Dermis microvascular lymphatic vessel endothelial cell (primary cell): ENCODE measurements around the gene SYCN. TPM values are rescaled to one million over a fixed set of nuclear protein-coding genes. Genes with fewer than 3 reads are reported as not detected.

ENCODE experiments used
- DNase-seq, 2 donors: peaks; one replicate each; pipeline versions ENCODE4 v3.0.0 to v3.0.0-alpha.2; 2010; ENCODE audit warnings: low read depth in 2 of 2
- total RNA-seq: library from RNA; depleted of rRNA; stranded (reverse); fragments of >200 nt; gene quantifications from 2 replicates; pipeline ENCODE4 v1.2.1, GENCODE V29; 2014

The SYCN gene
- total RNA-seq, 1 donor from 2014 or later: not detected

DNA sequence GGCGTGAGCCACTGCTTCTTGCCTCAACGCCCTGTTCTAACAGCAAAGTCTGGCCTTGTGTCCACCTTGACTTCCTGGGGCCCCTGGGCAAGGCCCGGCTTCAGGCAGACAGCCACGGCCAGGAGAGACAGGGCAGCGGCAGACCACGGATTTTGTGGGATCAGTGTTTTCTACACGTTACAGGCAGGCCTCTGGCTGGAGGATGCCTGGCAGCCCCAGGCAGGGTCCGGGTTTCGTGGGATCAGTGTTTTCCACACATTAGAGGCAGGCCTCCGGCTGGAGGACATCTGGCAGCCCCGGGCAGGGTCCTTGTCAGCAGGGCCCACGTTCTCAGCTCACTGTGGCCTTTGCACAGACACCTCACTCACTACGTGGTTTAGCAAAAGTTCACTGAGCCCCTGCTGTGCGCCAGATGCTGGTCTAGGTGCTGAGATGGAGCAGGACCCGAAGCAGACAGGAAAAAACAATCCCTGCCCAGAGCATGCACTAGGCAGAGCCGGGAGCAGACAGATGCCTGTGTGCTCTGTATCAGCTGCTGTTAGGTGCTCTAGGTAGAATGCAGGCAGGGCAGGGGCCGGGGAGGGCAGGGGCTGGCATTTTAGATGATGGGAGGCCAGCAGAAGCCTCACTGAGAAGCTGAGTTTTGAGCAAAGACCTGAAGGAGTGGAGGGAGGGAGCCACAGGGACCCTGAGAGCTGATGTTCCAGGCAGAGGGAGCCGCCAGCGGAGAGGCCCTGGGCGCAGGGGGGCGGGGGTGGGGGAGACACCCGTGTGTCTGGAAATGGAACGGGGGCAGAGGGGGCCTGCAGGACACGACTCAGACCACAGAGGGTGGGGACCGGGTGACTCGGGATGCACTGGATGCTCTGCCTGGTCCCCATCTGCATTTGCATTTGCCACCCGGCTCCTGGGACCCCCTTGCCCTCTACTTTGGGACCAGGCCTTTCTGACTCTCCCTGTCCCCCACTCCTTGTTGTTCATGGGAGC, 32.3 kb downstream of the SYCN start:
- no peak for DNase-seq

DNA sequence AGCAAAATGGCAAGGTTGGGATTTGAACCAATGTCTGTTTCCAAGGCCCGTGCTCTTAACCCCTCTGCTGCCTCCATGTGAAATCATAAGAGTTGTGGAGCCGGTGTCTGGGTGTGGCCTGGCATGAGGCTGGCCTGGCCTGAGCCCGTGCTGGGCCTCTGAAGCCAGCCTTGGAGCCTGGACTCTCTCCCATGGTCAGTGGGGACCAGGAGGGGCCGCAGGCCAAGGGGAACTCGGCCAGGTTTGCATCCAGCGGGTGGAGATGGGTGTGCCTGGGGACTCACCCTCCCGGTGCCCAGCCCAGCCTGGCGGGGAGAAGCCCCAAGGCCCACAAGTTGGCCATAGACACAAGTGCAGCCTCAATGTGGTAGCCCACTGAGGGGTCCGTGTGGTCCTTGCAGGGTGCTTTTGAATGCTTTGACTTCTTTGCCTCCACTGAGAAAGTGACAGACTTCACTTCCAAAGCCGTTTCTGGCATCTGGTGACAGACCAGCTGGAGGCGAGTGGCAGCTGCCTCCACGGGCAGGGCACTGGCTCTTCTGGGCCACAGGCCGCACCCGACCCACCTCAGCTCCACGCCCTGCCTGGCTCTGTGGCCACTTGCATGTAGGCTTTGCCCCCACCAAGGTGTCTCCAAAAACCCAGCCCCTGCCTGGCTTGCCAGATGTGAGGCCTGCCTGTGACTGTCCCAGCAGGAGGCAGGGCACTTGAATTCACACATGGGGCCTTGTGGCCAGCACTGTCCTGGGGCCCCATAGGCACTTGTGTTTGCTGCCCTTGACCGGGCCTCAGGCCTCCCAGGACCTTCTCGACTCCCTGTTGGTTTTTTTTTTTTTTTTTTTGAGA, 33.5 kb downstream of the SYCN start:
- no peak for DNase-seq

- DNase-seq: no peak
Observed at GRCh38 chr19:39169143-39169810, 34.8 kb downstream of the SYCN start.

DNA sequence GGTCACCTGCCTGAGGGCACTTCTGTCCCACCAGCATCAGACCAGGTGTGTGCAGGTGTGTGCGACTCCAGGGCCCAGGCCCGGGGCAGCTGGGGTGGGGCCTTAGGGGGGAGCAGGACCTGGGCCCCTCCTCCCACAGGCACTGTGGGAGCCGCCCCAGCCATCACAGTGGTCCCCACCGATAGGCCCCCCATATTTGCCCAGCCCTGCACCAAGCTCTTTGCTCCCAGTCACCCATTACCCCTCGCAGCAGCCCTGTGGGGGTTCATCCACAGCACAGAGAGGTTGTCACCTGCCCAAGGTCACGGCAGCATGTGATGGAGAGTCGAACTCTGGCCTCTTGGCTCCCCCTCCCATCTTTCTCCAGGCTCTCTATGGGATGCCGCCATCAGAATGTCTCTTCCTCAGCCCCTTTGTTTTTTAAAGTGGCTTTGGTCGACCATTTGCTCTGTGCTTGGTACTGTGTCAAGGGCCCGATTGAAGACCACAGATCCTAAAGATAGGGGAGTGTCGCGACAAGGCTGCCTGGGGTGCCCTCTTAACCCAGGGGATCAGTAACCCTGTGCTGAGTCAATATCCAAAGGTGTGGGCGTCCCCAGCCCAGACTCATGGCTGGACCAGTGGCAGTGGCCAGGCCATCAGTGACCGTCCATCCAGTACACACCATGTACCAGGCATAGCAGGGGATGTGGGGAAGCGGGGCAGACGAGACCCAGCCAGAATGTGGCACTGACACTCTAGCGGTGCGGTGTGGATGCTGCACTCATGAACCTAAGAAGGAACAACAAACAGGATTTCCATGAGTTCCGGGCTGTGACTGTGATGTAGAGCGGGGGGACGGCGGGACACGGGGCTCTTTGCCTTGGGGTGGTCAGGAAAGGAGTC, 35.6 kb downstream of the SYCN start:
- no peak for DNase-seq

DNA sequence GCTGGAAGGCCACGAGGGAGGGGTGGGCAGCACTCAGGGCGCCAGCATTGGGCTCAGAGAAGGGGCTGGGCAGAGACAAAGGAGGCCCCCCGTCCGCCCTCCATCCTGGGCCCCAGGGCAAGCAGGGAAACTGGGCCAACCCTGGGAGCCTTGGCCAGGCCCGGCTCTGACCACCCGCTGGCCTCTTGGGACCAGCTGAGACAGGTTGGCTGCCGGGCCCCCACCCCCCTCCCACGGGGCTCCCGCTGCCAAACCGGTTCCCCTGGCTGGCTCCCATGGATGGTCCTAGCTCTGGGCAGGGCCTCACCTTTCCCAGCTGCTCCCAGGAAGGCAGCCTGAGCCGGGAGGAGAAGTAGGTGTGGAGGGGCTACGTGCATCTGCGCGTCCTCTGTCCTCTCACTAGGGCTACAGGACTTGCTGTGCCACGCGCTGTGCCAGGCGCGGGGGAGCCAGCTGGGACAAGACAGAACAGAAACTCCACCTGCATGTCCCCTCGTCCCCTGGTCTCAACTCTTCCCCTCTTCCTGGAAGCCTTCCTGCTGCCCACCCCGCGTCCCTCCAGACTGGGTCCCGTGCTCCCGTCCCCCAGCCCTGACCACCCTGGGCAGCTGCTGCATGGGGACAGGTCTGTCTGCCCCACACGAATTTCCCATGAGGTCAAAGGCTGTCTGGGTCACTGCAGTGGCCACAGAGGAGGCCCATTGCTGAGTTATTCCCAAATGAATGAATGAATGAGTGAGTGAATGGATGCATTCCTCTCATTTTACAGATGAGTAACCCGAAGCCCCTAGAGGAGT, 36.4 kb downstream of the SYCN start:
- no peak for DNase-seq

DNA sequence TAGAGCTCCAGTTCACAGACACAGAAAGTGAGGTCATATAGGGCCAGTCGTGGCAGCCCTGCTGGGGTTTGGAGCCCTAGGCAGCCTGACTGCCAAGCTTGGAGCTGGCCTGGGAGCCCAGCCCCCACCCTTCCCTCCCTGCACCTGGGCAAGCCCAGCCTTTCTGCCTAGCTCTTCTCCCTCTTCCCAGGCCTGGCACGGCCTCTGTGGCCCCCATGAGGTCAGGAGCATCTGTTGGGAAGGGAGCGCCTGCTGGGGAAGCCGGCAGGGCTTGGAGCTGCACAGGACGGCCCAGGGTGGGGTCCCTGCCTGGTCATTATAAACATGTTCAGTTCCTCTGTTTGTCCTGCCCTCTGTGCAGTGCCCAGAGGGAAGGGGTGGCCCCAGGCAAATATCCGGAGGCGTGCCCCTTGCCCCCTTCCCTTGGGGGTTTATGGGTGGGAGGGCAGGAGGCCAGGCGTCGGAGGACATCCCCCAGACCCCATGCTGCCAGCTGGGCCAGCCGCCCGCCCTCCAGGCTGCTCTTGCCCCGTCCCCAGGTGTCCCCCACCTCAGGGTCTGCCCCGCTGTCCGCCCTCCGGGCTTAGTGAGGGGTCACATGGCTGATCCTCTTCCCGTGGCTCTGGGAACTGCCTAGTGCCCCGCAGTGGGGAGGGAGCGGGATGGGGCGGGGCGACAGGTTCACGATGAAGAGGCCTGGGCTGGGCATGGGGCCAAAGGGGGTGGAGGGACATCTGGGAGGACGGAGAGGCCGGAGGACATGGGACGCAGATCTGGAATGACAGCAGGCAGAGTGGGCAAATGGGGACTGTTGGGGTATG, 37.3 kb downstream of the SYCN start:
- peak; percentile 49 to 60 for DNase-seq

DNA sequence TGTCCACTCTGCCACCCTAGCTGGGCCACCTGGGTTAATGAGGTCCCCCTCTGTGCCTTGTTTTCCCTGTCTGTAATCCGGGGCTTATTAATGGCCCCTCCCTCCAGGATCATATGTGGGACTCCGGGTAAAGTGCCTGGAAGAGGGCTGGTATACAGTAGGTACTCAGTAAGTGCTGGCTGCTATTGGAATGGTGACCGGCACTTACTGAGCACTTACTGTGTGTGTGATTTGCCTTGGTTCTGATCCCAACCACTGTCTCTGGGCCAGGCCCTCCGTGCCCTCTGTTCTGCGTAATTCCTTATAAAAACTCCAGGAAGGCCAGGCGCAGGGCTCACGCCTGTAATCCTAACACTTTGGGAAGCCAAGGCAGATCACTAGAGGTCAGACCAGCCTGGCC, 38.2 kb downstream of the SYCN start:
- DNase-seq: no peak

GRCh38 chr19:39164289-39164688, 39.8 kb downstream of the SYCN start:
- DNase-seq: no peak

DNA sequence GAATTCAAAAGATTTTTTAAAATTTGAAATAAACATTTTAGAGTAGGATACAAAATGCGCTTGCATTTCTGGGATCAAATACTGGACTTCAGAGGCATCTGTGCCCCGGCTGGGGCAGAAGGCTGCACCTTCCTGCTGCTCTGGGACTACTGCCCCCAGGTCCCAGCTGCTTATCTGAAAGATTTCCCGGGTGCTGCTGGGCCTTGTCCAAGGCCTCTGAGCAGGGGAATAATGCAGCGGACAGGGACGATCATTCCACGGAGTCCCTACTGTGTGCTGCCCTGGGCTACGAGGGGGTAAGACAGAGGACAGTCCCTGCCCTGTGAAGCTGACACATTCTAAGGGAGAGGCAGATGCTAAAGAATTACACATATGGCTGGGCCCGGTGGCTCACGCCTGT, 40.4 kb downstream of the SYCN start:
- DNase-seq: no peak

DNA sequence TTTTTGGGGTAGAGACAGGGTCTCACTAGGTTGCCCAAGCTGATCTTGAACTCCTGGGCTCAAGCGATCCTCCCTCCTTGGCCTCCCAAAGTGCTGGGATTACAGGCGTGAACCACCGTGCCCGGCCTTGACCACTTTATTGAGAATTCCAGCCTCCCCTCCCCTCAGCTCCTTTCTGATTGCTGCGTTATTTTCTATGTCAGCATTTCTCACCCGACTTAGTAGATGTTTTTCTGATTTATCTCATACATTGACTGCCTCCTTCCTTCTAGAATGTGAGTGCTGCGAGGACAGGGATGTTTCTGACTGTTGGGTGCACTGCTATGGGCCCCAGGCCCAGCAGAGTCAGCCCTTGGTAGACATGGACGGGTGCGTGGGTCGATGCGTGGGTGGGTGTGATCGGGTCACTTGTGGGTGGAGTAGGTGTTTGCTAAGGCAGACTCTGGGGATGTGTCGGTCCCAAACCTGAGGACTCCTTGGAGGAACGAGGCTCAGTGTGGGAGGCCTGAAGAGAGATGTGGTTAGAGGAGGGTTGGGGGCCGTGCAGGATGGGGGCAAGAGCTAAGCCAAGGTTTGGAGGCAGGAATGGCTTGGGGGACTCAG, 41.5 kb downstream of the SYCN start:
- no peak for DNase-seq

DNA sequence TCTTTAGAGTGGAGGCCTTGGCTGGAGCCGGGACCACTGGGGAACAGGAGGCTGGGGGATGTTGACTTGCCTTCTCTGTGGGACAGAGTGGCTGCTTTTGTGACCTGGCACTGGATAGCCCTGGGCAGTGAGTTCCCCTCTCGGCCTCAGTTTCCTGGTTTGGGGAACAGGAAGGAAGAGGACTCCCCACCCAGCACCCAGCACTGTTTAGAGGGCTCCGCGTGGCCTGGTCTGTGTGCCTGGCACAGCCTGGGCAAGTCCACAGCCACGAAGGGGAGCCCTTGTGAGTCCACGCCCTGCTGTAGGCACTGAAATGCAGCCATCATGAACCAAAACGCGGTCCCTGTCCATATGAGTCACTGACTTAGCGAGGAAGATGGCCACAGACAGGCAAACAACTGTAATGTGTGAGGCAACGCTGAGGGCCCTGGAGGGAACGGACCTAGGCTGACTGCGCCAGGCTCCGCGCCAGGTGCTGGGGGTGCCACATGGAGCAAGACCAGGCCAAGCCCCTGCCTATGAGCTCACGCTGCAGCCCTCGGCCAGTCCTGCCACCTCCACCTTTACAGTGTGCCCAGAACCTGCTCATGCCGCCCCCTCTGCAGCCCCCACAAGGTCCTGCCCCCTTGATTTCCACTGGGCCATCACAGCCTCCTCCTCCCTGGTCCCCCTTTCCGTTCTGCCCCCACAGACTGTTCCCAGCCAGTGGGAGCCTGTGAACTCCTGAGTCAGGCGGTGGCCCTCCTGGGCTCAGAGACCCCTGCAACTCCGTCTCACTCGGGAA, 43.0 kb downstream of the SYCN start:
- peak; percentile 12 to 32 for DNase-seq

DNA sequence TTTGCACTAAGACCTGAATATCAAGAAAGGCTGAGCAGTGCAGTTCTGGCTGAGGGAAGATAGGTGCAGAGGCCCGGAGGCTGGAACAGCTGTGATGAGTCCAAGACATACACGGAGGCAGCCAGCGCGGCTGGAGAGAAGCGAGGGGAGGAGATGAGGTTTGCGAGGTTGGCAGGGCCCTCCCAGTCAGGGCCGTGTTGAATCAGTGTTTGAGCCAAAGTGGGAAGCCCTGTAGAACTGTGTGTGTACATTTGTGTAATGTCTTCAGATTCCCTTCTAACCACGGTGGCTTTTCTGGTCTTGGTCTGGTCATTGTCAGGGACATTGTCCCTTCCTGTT, 43.6 kb downstream of the SYCN start:
- DNase-seq: peak in 1 of 2 donors; percentile 13

- DNase-seq: no peak
Observed at GRCh38 chr19:39158646-39159260, 45.3 kb downstream of the SYCN start.

- no peak for DNase-seq
Observed at GRCh38 chr19:39157997-39158389, 46.1 kb downstream of the SYCN start.

- DNase-seq: peak in 1 of 2 donors; percentile 28
Observed at GRCh38 chr19:39157275-39157996, 46.6 kb downstream of the SYCN start.

GRCh38 chr19:39156326-39157230, 47.5 kb downstream of the SYCN start:
- no peak for DNase-seq
